Posterior vena cava (tissue), 2 donors: ENCODE measurements around the gene SLC25A13. TPM values are rescaled to one million over a fixed set of nuclear protein-coding genes. Genes with fewer than 3 reads are reported as not detected.

Source experiments
- DNase-seq: peaks from one replicate; pipeline ENCODE4 v3.0.0-alpha.2; 2020; ENCODE audit warnings: low spot score
- intact Hi-C, 2 donors: fragments of 100-400 bp; cut with DNase I; formaldehyde crosslinking; loops; one replicate each; pipeline versions ENCODE4 v1.14.1 to v1.14.2; 2022 to 2023
- total RNA-seq, 2 donors: library from RNA; stranded (reverse); fragmentation: NEBNext Ultra II Directional; extraction: Animal tissue kit (Norgen Biotek cat#: 25700); gene quantifications; one replicate each; pipeline ENCODE4 v1.2.1, GENCODE V29; 2021
- donor health status: DM: yes; HTN: yes; CAD: no.
- donor health status: DM: yes; HTN: yes; CAD: no.

The SLC25A13 gene
- total RNA-seq, 2 donors from 2014 or later: 26.4 to 27.3 TPM

- intact Hi-C loops: no loop called here
- DNase-seq: no peak
Observed at GRCh38 chr7:96135241-96135640, 186.7 kb downstream of the SLC25A13 start.

DNA sequence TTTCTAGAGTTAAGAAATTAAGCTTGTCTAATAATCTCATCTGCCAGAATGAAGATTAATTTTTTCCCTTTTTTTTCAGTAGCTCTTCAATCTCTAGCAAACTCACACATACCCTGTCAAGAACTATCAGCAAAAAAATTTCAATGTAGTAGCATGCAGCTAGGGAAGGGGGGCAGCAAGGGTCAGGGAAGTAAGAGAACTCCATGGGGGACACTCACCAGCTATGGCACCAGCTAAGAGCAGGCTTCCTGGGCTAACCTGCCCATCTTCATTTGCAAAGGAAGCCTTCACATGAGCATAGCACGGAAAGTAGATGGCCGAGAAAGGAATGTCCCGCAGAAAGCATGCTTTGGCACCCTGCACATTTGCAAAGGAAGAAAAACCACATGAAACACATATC lies 190.4 kb downstream of the SLC25A13 start:
- DNase-seq: no peak
- intact Hi-C loops: no loop called here

DNA sequence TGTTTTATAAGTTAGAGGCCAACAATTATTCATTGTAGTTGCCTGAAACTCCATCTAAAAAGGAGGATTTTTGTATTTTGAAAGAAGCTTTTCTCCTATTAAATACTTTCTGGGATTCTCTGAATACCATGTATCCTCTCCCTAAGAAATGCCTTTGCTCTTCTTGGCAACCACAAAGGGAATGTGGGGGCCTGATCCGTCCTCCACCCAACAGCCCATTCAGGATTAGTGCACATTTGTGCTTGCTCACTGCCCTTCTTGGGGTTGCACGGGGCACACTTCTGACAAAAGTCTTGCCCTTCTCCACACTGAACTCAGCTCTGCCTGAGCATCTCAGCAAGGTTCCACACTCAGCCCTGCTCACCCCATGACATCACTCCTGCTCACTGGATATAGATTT lies 194.2 kb downstream of the SLC25A13 start:
- intact Hi-C loops: no loop called here
- no peak for DNase-seq

- intact Hi-C loops: no loop called here
- no peak for DNase-seq
Observed at GRCh38 chr7:96126382-96126781, 195.5 kb downstream of the SLC25A13 start.

GRCh38 chr7:96122746-96123145 lies 199.2 kb downstream of the SLC25A13 start:
- no peak for DNase-seq
- intact Hi-C loops: no loop called here

- intact Hi-C loops: no loop called here
- DNase-seq: no peak
Observed at GRCh38 chr7:96121752-96122151, 200.1 kb downstream of the SLC25A13 start.

DNA sequence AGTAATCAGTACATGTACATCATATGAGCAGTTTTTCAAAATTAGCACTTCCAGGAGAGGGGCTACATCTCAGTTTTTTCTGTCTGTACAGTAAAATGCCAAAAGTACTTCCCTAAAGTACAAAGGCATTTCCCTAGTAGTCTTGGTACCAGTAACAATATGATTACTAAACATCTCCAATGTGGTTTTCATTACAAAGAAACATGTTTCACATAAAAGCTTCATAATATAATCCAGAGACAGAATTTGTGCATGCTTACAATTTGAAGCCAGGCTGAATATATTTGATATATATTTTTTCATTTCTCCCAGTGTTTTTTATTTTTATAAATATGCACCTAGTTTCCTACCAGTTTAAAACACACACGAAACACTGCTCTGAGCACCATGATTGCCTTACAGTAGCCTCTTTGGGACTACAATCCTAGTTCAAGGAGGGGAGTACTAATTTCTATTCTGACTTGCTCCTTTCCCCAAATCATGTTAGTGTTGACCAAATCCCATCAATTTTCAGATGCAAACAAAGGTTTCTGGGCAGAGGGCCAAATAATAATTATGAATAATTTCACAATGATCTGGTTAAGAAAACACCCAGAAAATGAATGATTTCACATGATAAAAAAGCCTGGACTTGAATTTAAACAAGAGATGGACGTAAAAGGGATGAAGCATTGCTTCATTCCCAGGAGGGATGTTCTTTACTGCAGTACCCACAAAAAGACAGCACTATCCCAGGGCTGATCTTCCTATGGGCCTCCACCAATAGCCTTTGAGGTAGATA lies 201.3 kb downstream of the SLC25A13 start:
- intact Hi-C loops: no loop called here
- no peak for DNase-seq

DNA sequence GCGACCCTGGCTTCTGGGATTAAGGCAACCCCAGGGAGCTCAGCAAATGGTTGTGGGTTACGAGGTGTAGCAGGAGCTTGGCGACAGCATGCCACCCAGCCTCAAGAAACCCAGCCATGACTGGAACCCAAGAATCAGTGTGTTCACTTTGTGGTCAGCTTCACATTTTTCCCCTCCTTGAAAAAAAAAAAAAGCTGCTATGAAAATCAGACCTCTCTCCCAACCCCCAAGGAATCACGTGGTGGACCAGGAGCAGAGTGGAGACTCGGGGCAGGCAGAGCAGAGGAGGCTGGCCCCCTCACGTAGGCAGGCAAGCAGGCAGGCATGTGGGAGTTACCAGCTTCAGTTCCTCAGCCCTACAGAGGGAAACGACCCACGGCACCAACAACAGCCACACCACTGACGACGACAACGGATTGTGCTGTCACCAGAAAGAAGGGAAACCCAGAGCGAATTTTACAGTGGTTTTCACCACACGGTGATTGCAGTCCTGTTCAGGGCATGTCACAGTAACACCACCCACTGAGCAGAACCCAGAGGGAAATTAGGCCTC lies 203.4 kb downstream of the SLC25A13 start:
- no peak for DNase-seq
- intact Hi-C loops: no loop called here

- DNase-seq: no peak
- intact Hi-C loops: no loop called here
Observed at GRCh38 chr7:96116173-96116572, 205.7 kb downstream of the SLC25A13 start.

- no peak for DNase-seq
- intact Hi-C loops: no loop called here
Observed at GRCh38 chr7:96114190-96114589, 207.7 kb downstream of the SLC25A13 start.

- DNase-seq: no peak
- intact Hi-C loops: no loop called here
Observed at GRCh38 chr7:96111405-96111804, 210.5 kb downstream of the SLC25A13 start.

- no peak for DNase-seq
- intact Hi-C loops: no loop called here
Observed at GRCh38 chr7:96104984-96105383, 216.9 kb downstream of the SLC25A13 start.

GRCh38 chr7:96102096-96102811 lies 219.6 kb downstream of the SLC25A13 start:
- no peak for DNase-seq
- intact Hi-C loops: no loop called here

DNA sequence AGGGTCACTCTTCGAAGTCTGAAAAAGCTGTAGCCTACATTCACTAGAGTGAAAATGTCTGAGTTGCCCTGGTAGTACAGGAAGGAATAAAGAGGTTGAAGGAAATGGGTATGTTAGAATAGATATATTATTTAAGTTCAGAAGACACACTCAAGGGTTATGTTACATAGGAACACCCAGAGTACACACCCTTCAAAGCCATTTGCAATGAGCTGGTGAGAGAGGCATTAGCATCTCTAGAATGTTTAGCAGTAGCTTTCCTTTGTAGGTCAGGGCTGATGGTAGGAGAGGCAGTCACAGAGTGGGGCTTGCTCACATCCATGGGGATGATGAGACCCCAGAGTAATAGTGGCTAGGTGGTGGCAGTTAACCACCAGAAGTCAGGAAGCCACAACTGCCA lies 221.2 kb downstream of the SLC25A13 start:
- DNase-seq: no peak
- intact Hi-C loops: no loop called here

- DNase-seq: no peak
- intact Hi-C loops: no loop called here
Observed at GRCh38 chr7:96097835-96098234, 224.1 kb downstream of the SLC25A13 start.

DNA sequence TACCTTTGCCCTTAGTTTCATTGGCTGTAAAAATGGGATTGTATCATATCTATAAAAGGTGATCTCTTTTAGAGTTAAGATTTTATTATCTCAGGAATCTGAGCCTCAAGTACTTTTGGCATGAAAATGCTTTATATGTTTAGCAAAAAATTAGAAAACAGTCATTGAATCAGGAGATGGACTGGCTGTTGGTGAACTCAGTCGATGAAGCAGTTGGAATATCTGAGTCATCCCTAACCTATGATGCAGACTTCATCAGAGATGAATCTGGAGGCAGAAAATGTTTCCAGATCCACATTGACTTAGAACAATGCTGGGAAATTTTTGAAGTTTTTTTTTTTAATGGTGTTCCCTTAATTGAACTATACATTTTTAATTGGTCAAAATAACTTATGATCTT lies 228.5 kb downstream of the SLC25A13 start:
- intact Hi-C loops: no loop called here

GRCh38 chr7:96090756-96091155 lies 231.1 kb downstream of the SLC25A13 start:
- DNase-seq: no peak
- intact Hi-C loops: no loop called here

More for the DNA sequence above, 228.5 kb downstream of the SLC25A13 start:
- DNase-seq: no peak

DNA sequence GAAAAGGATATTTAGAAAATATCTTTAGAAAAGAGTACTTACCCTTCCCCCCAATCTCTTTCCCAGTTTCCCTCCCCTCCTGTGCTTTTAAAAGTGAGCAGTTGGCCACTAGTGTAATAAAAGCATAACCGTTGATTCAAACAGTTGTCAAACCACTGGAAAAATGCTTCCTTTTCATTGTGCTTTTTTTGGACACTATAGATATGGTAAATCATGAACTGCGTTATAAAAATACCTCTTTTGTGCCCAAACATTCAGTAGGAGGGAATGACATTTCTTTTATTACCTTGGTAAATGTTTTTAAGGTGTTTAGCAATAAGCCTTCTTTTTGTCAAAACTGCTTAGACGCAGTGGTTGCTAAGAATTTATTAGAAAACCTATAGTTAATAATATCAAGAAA lies 232.4 kb downstream of the SLC25A13 start:
- intact Hi-C loops: no loop called here

GRCh38 chr7:96088579-96088978 lies 233.3 kb downstream of the SLC25A13 start:
- no peak for DNase-seq
- intact Hi-C loops: no loop called here

More for the DNA sequence above, 232.4 kb downstream of the SLC25A13 start:
- DNase-seq: no peak

DNA sequence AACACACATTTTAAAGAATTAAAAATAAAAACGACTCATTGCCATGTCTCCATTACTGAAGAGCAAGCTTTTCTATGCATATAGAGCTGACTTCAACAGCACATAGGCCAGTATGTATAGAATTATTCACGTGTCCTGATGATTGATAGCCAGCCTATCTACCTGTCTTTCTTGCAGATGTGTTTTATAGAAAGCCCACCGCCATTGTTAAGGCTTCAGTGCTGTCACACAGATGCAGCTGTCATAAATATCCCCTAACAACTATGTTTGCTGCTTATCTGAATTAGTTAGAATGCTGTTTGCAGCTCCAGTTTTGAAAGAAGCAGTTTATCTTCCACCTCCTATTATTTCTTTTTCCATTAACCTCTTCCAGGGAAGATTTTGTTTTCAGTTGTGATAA lies 235.9 kb downstream of the SLC25A13 start:
- intact Hi-C loops: no loop called here

More for the DNA sequence above, 235.9 kb downstream of the SLC25A13 start:
- DNase-seq: no peak
